Trophoblast cell (in vitro differentiated cells and primary cell): ENCODE data around the gene EXOSC1.

Experiments
- DNase-seq, 2 donors: peaks; one replicate each; pipeline ENCODE4 v3.0.0-alpha.2; 2016
- H2AFZ ChIP-seq: 2 replicates; pipeline ENCODE4 v1.6.1; 2013; ENCODE audit warnings: low read length, moderate library complexity, mild to moderate bottlenecking; ENCODE audit not compliant: insufficient read depth, poor library complexity
- H2AK5ac ChIP-seq: 2 replicates; pipeline ENCODE4 v1.6.1; 2013; ENCODE audit warnings: mild to moderate bottlenecking, low read length
- H2BK120ac ChIP-seq: 2 replicates; pipeline ENCODE4 v1.6.1; 2013; ENCODE audit warnings: low read length, mild to moderate bottlenecking, moderate library complexity; ENCODE audit not compliant: insufficient read depth, poor library complexity
- H2BK12ac ChIP-seq: 2 replicates; pipeline ENCODE4 v1.6.1; 2013; ENCODE audit warnings: mild to moderate bottlenecking, low read length, moderate library complexity
- H2BK5ac ChIP-seq: 2 replicates; pipeline ENCODE4 v1.6.1; 2013; ENCODE audit warnings: low read length, low read depth, moderate library complexity, mild to moderate bottlenecking; ENCODE audit not compliant: poor library complexity
- H3K14ac ChIP-seq: 2 replicates; pipeline ENCODE4 v1.6.1; 2013; ENCODE audit warnings: mild to moderate bottlenecking, low read length
- H3K18ac ChIP-seq: 2 replicates; pipeline ENCODE4 v1.6.1; 2013; ENCODE audit warnings: mild to moderate bottlenecking, low read length
- H3K23ac ChIP-seq: 2 replicates; pipeline ENCODE4 v1.6.1; 2013; ENCODE audit warnings: low read length
- H3K27ac ChIP-seq: 2 replicates; pipeline ENCODE4 v1.5.1; 2013; ENCODE audit warnings: low read depth, mild to moderate bottlenecking, inconsistent platforms, low read length, moderate library complexity
- H3K27me3 ChIP-seq: 2 replicates; pipeline ENCODE4 v1.6.1; 2013; ENCODE audit warnings: inconsistent platforms, mild to moderate bottlenecking, low read length, moderate library complexity; ENCODE audit not compliant: insufficient read depth
- H3K36me3 ChIP-seq, 2 experiments: 1 replicate in 1 of 2; 2 replicates in 1 of 2; pipeline ENCODE4 v1.6.1; 2013; ENCODE audit warnings: low read length in 2 of 2, mild to moderate bottlenecking in 2 of 2, moderate library complexity in 1 of 2; ENCODE audit not compliant: insufficient read depth in 2 of 2, control insufficient read depth in 1 of 2
- H3K4ac ChIP-seq: 2 replicates; pipeline ENCODE4 v1.6.1; 2013; ENCODE audit warnings: low read depth, mild to moderate bottlenecking, low read length, moderate library complexity
- H3K4me1 ChIP-seq, 2 experiments: 1 replicate in 1 of 2; 2 replicates in 1 of 2; pipeline ENCODE4 v1.6.1; 2013; ENCODE audit warnings: low read length in 2 of 2, mild to moderate bottlenecking in 2 of 2, moderate library complexity in 1 of 2; ENCODE audit not compliant: insufficient read depth in 2 of 2, control insufficient read depth in 1 of 2
- H3K4me2 ChIP-seq: 2 replicates; pipeline ENCODE4 v1.6.1; 2013; ENCODE audit warnings: inconsistent platforms, mild to moderate bottlenecking, low read length, moderate library complexity
- H3K4me3 ChIP-seq: 2 replicates; pipeline ENCODE4 v1.5.1; 2013; ENCODE audit warnings: mild to moderate bottlenecking, low read depth, low read length, inconsistent platforms
- H3K79me1 ChIP-seq: one replicate; pipeline ENCODE4 v1.6.1; 2013; ENCODE audit warnings: low read length
- H3K79me2 ChIP-seq: 2 replicates; pipeline ENCODE4 v1.6.1; 2013; ENCODE audit warnings: low read length, mild to moderate bottlenecking; ENCODE audit not compliant: control insufficient read depth, insufficient read depth, poor library complexity
- H3K9ac ChIP-seq: 2 replicates; pipeline ENCODE4 v1.6.1; 2013; ENCODE audit warnings: mild to moderate bottlenecking, low read length
- H3K9me3 ChIP-seq: 2 replicates; pipeline ENCODE4 v1.6.1; 2013; ENCODE audit warnings: low read depth, mild to moderate bottlenecking, control low read depth, inconsistent platforms, low read length; ENCODE audit not compliant: insufficient read depth
- H4K12ac ChIP-seq: 2 replicates; pipeline ENCODE4 v1.6.1; 2013; ENCODE audit warnings: low read depth, mild to moderate bottlenecking, low read length, moderate library complexity
- H4K8ac ChIP-seq: 2 replicates; pipeline ENCODE4 v1.6.1; 2013; ENCODE audit warnings: low read depth, mild to moderate bottlenecking, low read length, moderate library complexity
- H4K91ac ChIP-seq: one replicate; pipeline ENCODE4 v1.6.1; 2013; ENCODE audit warnings: low read depth, mild to moderate bottlenecking, low read length, moderate library complexity
- WGBS: extraction: QIAGEN DNeasy Blood & Tissue Kit; methylation state at CpG from one replicate; pipeline ENCODE4 v1.1.7; 2013; ENCODE audit warnings: missing lambda C conversion rate; ENCODE audit not compliant: insufficient read length, insufficient coverage; ENCODE audit errors: extremely low coverage; 5-methylcytosine and 5-hydroxymethylcytosine counted together

EXOSC1 gene

DNA sequence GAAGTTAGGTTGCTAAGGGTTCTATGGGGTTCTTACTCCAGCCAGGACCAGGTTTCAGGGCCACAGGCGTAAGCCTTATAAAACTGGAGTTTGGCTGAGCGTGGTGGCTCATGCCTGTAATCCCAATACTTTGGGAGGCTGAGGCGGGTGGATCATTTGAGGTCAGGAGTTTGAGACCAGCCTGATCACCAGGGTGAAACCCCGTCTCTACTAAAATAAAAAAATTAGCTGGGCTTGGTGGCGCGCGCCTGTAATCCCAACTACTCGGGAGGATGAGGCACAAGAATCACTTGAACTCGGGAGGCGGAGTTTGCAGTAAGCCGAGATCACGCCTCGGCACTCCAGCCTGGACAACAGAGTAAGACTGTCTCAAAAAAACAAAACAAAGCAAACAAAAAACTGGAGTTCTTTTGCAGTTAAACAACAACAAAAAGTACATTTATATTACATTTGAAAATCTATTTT is 44.3 kb downstream of the EXOSC1 start:
- H2AFZ ChIP-seq: peak overlapping the region; percentile 32
- H3K23ac ChIP-seq: no peak overlapping the region
- H3K9me3 ChIP-seq: no peaks in the 10 kb centered on the region
- no peak overlapping the region for H3K27ac ChIP-seq
- H3K9ac ChIP-seq: no peak overlapping the region
- no peak overlapping the region for H2BK12ac ChIP-seq
- H2BK5ac ChIP-seq: no peak overlapping the region
- no peak overlapping the region for H3K18ac ChIP-seq
- peaks cover 2 to 4% of the 10 kb centered on the region in 2 experiments for H3K4me1 ChIP-seq
- H4K8ac ChIP-seq: peak overlapping the region; percentile 74
- H3K4me2 ChIP-seq: peak overlapping the region; percentile 80
- no peaks in the 10 kb centered on the region for H3K27me3 ChIP-seq
- no peak overlapping the region for H3K4ac ChIP-seq
- H3K79me2 ChIP-seq: no peaks in the 10 kb centered on the region
- no CpG with 5 or more reads among the region's 13 CpGs for WGBS
- no peak overlapping the region for H3K4me3 ChIP-seq
- H4K12ac ChIP-seq: peak overlapping the region; percentile 49
- no peaks in the 10 kb centered on the region for H3K36me3 ChIP-seq
- H2BK120ac ChIP-seq: no peak overlapping the region
- no peak overlapping the region for H3K14ac ChIP-seq
- H4K91ac ChIP-seq: no peak overlapping the region
- H3K79me1 ChIP-seq: no peaks in the 10 kb centered on the region
- no peak overlapping the region for H2AK5ac ChIP-seq
- DNase-seq: peak in 1 of 2 donors; percentile 54

GRCh38 chr10:97400665-97401454 is 44.9 kb downstream of the EXOSC1 start, which contains the start of gene RRP12:
Gene RRP12 (minus strand): TSS chr10:97401340. CDS start chr10:97401231, 109 bp downstream.
- Histone ChIP-seq H2BK120ac (no peak within 1 kb of the TSS), H3K4ac (no peak within 1 kb of the TSS), H3K14ac (no peak within 1 kb of the TSS), H3K4me1 (peaks cover 2 to 4% of the 10 kb centered on the region in 2 experiments), H3K36me3 (peaks cover 4 to 5% of the 10 kb centered on the region in 2 experiments), H4K8ac (peak within 1 kb of the TSS; percentile 74), H2BK12ac (no peak within 1 kb of the TSS), H3K4me2 (peak within 1 kb of the TSS; percentile 80), H3K27ac (peak within 1 kb of the TSS; percentile 23), H3K23ac (no peak within 1 kb of the TSS), H3K9ac (peak within 1 kb of the TSS; percentile 10), H2BK5ac (no peak within 1 kb of the TSS), H3K9me3 (no peaks in the 10 kb centered on the region), H2AFZ (peak within 1 kb of the TSS; percentile 62), H3K79me1 (no peaks in the 10 kb centered on the region), H3K27me3 (no peaks in the 10 kb centered on the region), H4K91ac (no peak within 1 kb of the TSS), H3K4me3 (peak within 1 kb of the TSS; percentile 80), H2AK5ac (no peak within 1 kb of the TSS), H3K79me2 (no peaks in the 10 kb centered on the region), H3K18ac (no peak within 1 kb of the TSS), H4K12ac (peak within 1 kb of the TSS; percentile 49)
- DNase-seq: peak; percentile 97 to 99
- WGBS: no CpG with 5 or more reads among the region's 39 CpGs

DNA sequence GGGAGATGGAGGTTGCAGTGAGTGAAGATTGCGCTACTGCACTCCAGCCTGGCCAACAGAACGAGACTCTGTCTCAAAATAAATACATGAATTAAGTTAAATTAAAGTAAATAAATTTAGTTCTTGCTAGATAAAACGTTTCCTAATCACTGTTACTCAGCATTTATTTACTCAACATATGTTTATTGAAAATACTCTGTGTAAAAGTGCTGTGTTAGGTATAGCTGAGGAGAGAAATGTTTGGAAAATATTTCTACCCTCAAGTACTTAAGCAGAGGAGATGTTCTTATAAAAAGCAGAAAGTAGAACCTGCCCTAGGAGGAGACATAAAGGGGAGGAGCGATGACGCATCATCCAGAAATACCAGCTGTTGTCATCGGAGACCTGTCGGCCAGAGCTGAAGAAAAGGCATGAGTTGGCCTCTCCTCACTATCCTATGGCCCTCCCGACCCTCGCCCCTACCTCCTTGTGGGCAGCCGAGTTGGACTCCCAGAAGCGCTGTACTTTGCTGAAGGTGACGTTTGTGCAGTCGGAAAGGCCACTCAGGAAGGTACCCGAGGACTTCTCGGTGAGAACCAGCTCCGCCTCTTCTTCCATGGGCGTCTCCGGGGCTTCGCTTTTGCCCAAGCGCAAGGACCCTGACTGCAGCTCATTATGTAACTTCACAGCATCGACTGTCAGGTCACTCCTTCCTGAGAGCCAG is 45.8 kb downstream of the EXOSC1 start:
- Histone ChIP-seq H3K4ac (no peak overlapping the region), H3K4me2 (peak overlapping the region; percentile 80), H3K4me3 (peak overlapping the region; percentile 4), H3K36me3 (peaks cover 4 to 5% of the 10 kb centered on the region in 2 experiments), H4K91ac (no peak overlapping the region), H3K18ac (no peak overlapping the region), H2BK120ac (no peak overlapping the region), H2AK5ac (no peak overlapping the region), H3K27ac (no peak overlapping the region), H4K8ac (no peak overlapping the region), H3K4me1 (peaks cover 2 to 4% of the 10 kb centered on the region in 2 experiments), H2BK5ac (no peak overlapping the region), H3K79me1 (no peaks in the 10 kb centered on the region), H3K23ac (no peak overlapping the region), H2AFZ (no peak overlapping the region), H3K9me3 (no peaks in the 10 kb centered on the region), H4K12ac (no peak overlapping the region), H3K9ac (no peak overlapping the region), H3K79me2 (no peaks in the 10 kb centered on the region), H2BK12ac (no peak overlapping the region), H3K27me3 (no peaks in the 10 kb centered on the region), H3K14ac (no peak overlapping the region)
- no CpG with 5 or more reads among the region's 21 CpGs for WGBS
- peak; percentile 81 for DNase-seq

GRCh38 chr10:97396056-97396455 is 49.8 kb downstream of the EXOSC1 start:
- Histone ChIP-seq H2BK5ac (no peak overlapping the region), H2BK12ac (no peak overlapping the region), H4K8ac (no peak overlapping the region), H3K4me2 (no peak overlapping the region), H3K27me3 (no peaks in the 10 kb centered on the region), H3K27ac (no peak overlapping the region), H3K9me3 (no peaks in the 10 kb centered on the region), H3K79me2 (no peaks in the 10 kb centered on the region), H3K14ac (no peak overlapping the region), H4K91ac (no peak overlapping the region), H3K79me1 (no peaks in the 10 kb centered on the region), H2AFZ (no peak overlapping the region), H4K12ac (no peak overlapping the region), H2AK5ac (no peak overlapping the region), H3K23ac (no peak overlapping the region), H3K18ac (no peak overlapping the region), H2BK120ac (no peak overlapping the region), H3K4ac (no peak overlapping the region), H3K36me3 (peaks cover 5 to 14% of the 10 kb centered on the region in 2 experiments), H3K4me3 (no peak overlapping the region), H3K9ac (no peak overlapping the region), H3K4me1 (peaks cover 2 to 4% of the 10 kb centered on the region in 2 experiments)
- WGBS: no CpG with 5 or more reads among the region's 4 CpGs
- no peak for DNase-seq
